GM04503 (cell line): ENCODE results near the gene RPSA.
"Not testable (repeated sequence)": the region's sequence is repeated elsewhere in the genome, so short reads cannot be mapped to it uniquely, and the experiment has no call there.

Experiments used
- DNase-seq: peaks from one replicate; pipeline ENCODE4 v3.0.0-alpha.2; 2012; ENCODE audit warnings: low read depth

RPSA gene

GRCh38 chr3:39406368-39407258 lies at the start of gene RPSA:
Gene RPSA (plus strand): TSS chr3:39406720. CDS start chr3:39407654, 934 bp downstream.
- peak; percentile 83 for DNase-seq

GRCh38 chr3:39358333-39358732 lies 48.2 kb upstream of the RPSA start:
- DNase-seq: no peak

- DNase-seq: no peak
Measured at GRCh38 chr3:39361252-39361927, 45.1 kb upstream of the RPSA start.

GRCh38 chr3:39362192-39362591 lies 44.3 kb upstream of the RPSA start:
- no peak for DNase-seq

GRCh38 chr3:39362812-39363211 lies 43.7 kb upstream of the RPSA start:
- no peak for DNase-seq

- not testable (repeated sequence) for DNase-seq
Measured at GRCh38 chr3:39370450-39370849, 36.1 kb upstream of the RPSA start.

- no peak for DNase-seq
Measured at GRCh38 chr3:39372833-39373232, 33.7 kb upstream of the RPSA start.

- no peak for DNase-seq
Measured at GRCh38 chr3:39376959-39377634, 29.4 kb upstream of the RPSA start.

- DNase-seq: no peak
Measured at GRCh38 chr3:39378088-39378487, 28.4 kb upstream of the RPSA start.

GRCh38 chr3:39378957-39379777 lies 27.4 kb upstream of the RPSA start:
- DNase-seq: no peak

GRCh38 chr3:39379778-39380155 lies 26.8 kb upstream of the RPSA start:
- no peak for DNase-seq

GRCh38 chr3:39381432-39381831 lies 25.1 kb upstream of the RPSA start:
- no peak for DNase-seq

- peak; percentile 39 for DNase-seq
Measured at GRCh38 chr3:39383045-39383880, 23.3 kb upstream of the RPSA start, which contains the start of gene SLC25A38. Gene SLC25A38 (plus strand): TSS chr3:39383370. CDS start chr3:39383725, 355 bp downstream.

GRCh38 chr3:39383881-39384664 lies 22.4 kb upstream of the RPSA start:
- peak; percentile 49 for DNase-seq

- DNase-seq: no peak
Measured at GRCh38 chr3:39384665-39385000, 21.9 kb upstream of the RPSA start.

- no peak for DNase-seq
Measured at GRCh38 chr3:39385456-39386090, 20.9 kb upstream of the RPSA start.

- no peak for DNase-seq
Measured at GRCh38 chr3:39386318-39386717, 20.2 kb upstream of the RPSA start.

- DNase-seq: no peak
Measured at GRCh38 chr3:39387411-39387975, 19.0 kb upstream of the RPSA start.

- DNase-seq: no peak
Measured at GRCh38 chr3:39388153-39388552, 18.4 kb upstream of the RPSA start.
